ENCODE measurements around the gene TMEM213. TPM values are rescaled to one million over a fixed set of nuclear protein-coding genes. Genes with fewer than 3 reads are reported as not detected.

The TMEM213 gene
- total RNA-seq, 1 experiment from 2014 or later = 11.3 TPM

DNA sequence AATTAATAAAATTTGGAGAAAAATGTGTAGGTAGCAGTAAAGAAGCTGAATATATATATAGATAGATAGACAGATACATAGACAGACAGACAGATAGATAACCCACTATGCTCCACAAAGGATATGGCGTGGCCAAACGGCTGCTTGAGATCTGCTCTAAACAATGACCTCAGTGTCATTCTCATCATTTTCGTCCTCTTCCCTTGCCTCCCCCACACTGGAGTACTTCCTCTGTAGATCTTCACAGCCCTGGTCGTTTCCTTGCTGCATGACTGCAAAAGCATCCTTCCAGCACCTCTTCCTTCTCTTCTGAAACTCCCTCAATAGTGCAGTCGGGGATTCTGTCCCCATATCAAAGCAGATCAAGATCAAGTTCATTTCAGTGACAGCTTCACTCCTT is 35.8 kb downstream of the TMEM213 start:
- CTCF ChIA-PET = no interaction called here
- Mint-ChIP-seq H3K27ac (ENCODE audit: unreplicated experiment) (no peak overlapping the region), H3K4me1 (ENCODE audit: low read depth, unreplicated experiment) (peaks cover 7% of the 10 kb centered on the region), H3K36me3 (ENCODE audit: insufficient read depth, unreplicated experiment) (no peaks in the 10 kb centered on the region), H3K4me3 (ENCODE audit: low read depth, unreplicated experiment) (no peak overlapping the region), H3K9me3 (ENCODE audit: low read depth, unreplicated experiment) (no peaks in the 10 kb centered on the region), H3K27me3 (ENCODE audit: unreplicated experiment) (no peaks in the 10 kb centered on the region)
- intact Hi-C loops (cut with micrococcal nuclease; ENCODE audit: unreplicated experiment) = no loop called here
- no peak for TF ChIP-seq CTCF (IDR thresholded peaks at IDR 0.05; ENCODE audit: unreplicated experiment)
- no TSS peak for BruUV-seq (replicated peaks)
- no peak for DNase-seq

DNA sequence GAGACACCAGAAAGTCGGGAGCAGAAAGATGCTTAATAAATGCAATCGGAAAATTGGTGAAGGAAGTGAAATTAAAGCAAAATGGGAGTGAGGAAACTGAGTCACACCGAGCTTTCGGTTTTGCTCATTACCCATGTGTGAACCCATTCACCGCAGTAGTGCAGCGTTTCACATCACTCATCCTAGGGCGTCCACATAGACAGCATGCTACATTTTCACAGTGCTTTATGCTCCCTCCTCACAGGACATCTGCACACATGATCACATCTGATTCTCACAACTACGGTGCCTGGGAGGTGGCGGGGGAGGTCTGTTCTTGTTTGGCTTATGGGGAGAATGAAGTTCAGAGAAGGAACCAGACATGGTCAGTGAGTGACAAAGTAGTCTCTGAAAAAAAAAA is 36.8 kb downstream of the TMEM213 start:
- no peak overlapping the region for H3K4me3 Mint-ChIP-seq (ENCODE audit: low read depth, unreplicated experiment)
- CTCF ChIA-PET = no interaction called here
- H3K36me3 Mint-ChIP-seq (ENCODE audit: insufficient read depth, unreplicated experiment) = no peaks in the 10 kb centered on the region
- no peaks in the 10 kb centered on the region for H3K9me3 Mint-ChIP-seq (ENCODE audit: low read depth, unreplicated experiment)
- intact Hi-C loops (cut with micrococcal nuclease; ENCODE audit: unreplicated experiment) = no loop called here
- no peak for TF ChIP-seq CTCF (IDR thresholded peaks at IDR 0.05; ENCODE audit: unreplicated experiment)
- no peak for DNase-seq
- no peaks in the 10 kb centered on the region for H3K27me3 Mint-ChIP-seq (ENCODE audit: unreplicated experiment)
- peaks cover 5% of the 10 kb centered on the region for H3K4me1 Mint-ChIP-seq (ENCODE audit: low read depth, unreplicated experiment)
- no peak overlapping the region for H3K27ac Mint-ChIP-seq (ENCODE audit: unreplicated experiment)
- no TSS peak for BruUV-seq (replicated peaks)

GRCh38 chr7:138835087-138835486 is 37.3 kb downstream of the TMEM213 start:
- DNase-seq = no peak
- Mint-ChIP-seq H3K36me3 (ENCODE audit: insufficient read depth, unreplicated experiment) (no peaks in the 10 kb centered on the region), H3K27me3 (ENCODE audit: unreplicated experiment) (no peaks in the 10 kb centered on the region), H3K9me3 (ENCODE audit: low read depth, unreplicated experiment) (no peaks in the 10 kb centered on the region), H3K27ac (ENCODE audit: unreplicated experiment) (no peak overlapping the region), H3K4me3 (ENCODE audit: low read depth, unreplicated experiment) (no peak overlapping the region), H3K4me1 (ENCODE audit: low read depth, unreplicated experiment) (no peaks in the 10 kb centered on the region)
- CTCF ChIA-PET = no interaction called here
- intact Hi-C loops (cut with micrococcal nuclease; ENCODE audit: unreplicated experiment) = no loop called here
- BruUV-seq (replicated peaks) = no TSS peak
- no peak for TF ChIP-seq CTCF (IDR thresholded peaks at IDR 0.05; ENCODE audit: unreplicated experiment)

- intact Hi-C loops (cut with micrococcal nuclease; ENCODE audit: unreplicated experiment) = no loop called here
- H3K4me1 Mint-ChIP-seq (ENCODE audit: low read depth, unreplicated experiment) = no peaks in the 10 kb centered on the region
- H3K27ac Mint-ChIP-seq (ENCODE audit: unreplicated experiment) = no peak overlapping the region
- no peaks in the 10 kb centered on the region for H3K27me3 Mint-ChIP-seq (ENCODE audit: unreplicated experiment)
- H3K4me3 Mint-ChIP-seq (ENCODE audit: low read depth, unreplicated experiment) = no peak overlapping the region
- BruUV-seq (replicated peaks) = no TSS peak
- H3K9me3 Mint-ChIP-seq (ENCODE audit: low read depth, unreplicated experiment) = no peaks in the 10 kb centered on the region
- no peaks in the 10 kb centered on the region for H3K36me3 Mint-ChIP-seq (ENCODE audit: insufficient read depth, unreplicated experiment)
- CTCF ChIA-PET = no interaction called here
- no peak for DNase-seq
- TF ChIP-seq CTCF (IDR thresholded peaks at IDR 0.05; ENCODE audit: unreplicated experiment) = no peak
Observed at GRCh38 chr7:138837627-138838026, 39.8 kb downstream of the TMEM213 start.

DNA sequence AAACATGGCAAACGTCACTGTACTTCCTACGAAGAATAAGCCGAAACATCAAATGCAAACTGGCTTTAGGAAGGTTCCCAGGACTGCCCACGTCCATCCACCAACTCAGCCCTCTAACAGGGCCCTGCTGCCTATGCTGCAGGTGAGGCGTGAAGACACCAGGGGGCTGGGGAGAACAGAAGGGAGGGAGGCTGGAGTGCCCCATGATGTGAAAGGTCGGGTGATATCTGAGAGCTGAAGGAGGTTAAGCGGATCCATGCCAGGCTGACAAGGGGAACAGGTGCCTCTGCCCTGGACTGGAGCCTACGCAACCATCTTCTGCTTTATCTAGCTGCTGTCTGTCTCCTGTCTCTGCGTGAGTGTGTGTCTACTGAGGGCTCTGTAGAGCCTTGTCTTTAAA is 40.4 kb downstream of the TMEM213 start:
- no peak overlapping the region for H3K27ac Mint-ChIP-seq (ENCODE audit: unreplicated experiment)
- H3K36me3 Mint-ChIP-seq (ENCODE audit: insufficient read depth, unreplicated experiment) = no peaks in the 10 kb centered on the region
- no peaks in the 10 kb centered on the region for H3K9me3 Mint-ChIP-seq (ENCODE audit: low read depth, unreplicated experiment)
- H3K4me1 Mint-ChIP-seq (ENCODE audit: low read depth, unreplicated experiment) = no peaks in the 10 kb centered on the region
- H3K4me3 Mint-ChIP-seq (ENCODE audit: low read depth, unreplicated experiment) = no peak overlapping the region
- BruUV-seq (replicated peaks) = no TSS peak
- CTCF ChIA-PET = no interaction called here
- TF ChIP-seq CTCF (IDR thresholded peaks at IDR 0.05; ENCODE audit: unreplicated experiment) = no peak
- DNase-seq = no peak
- no peaks in the 10 kb centered on the region for H3K27me3 Mint-ChIP-seq (ENCODE audit: unreplicated experiment)
- intact Hi-C loops (cut with micrococcal nuclease; ENCODE audit: unreplicated experiment) = no loop called here

Data from Calu3 (cell line).